Measurements from ENCODE around the gene SLC39A6. TPM values are rescaled to one million over a fixed set of nuclear protein-coding genes. Genes with fewer than 3 reads are reported as not detected.

The SLC39A6 gene
- polyA plus RNA-seq, 1 of the 3 experiments (the other 2 are of a cell fraction) = 67.4 TPM

DNA sequence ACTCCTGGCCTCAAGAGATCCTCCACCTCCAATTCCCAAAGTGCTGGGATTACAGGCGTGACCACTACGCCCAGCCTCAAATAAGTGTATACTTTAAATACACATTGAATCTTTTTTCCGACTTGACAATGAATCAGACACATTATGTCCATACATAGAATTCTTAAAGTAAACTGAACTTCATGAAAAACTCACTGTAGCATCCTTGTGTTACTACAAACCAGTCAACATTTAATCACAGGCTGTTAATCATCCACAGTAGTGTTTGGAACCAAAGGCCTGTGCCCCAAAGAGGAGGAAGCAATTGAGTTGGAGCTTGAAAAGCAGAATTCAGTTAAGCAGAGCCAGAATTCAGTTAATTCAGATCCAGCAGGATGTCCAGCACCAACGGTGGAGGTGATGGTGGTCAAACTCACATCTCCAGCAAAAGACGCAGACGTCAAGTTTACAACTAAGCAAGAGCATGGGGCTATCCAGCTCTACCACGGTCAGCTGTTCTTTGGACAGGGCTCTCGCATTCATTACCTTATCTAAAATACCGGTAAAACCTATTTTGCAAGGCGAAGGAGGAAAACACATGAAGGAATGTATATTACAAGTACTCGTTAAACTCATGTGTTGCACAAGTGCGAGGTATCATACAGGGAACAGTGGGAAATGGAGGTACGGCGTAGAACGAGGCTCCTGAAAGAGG, 1.2 kb downstream of the SLC39A6 start (continued):
- TF ChIP-seq NRF1 (IDR thresholded peaks at IDR 0.05; ENCODE audit: low read depth, low read length) = no peak
- no peak for TF ChIP-seq GATA2 (CRISPR knock-in tag; IDR thresholded peaks at IDR 0.05)
- no peak for TF ChIP-seq EP300 (IDR thresholded peaks at IDR 0.05; ENCODE audit: borderline replicate concordance in 1 of 2, low read depth in 1 of 2, low read length in 1 of 2)
- no peak for TF ChIP-seq EZH2phosphoT487 (IDR thresholded peaks at IDR 0.05; ENCODE audit: borderline replicate concordance, low read depth)
- TF ChIP-seq ELF1 (IDR thresholded peaks at IDR 0.05) = no peak
- TF ChIP-seq, protein P1, sequence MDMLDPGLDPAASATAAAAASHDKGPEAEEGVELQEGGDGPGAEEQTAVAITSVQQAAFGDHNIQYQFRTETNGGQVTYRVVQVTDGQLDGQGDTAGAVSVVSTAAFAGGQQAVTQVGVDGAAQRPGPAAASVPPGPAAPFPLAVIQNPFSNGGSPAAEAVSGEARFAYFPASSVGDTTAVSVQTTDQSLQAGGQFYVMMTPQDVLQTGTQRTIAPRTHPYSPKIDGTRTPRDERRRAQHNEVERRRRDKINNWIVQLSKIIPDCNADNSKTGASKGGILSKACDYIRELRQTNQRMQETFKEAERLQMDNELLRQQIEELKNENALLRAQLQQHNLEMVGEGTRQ (IDR thresholded peaks at IDR 0.05; ENCODE audit: borderline replicate concordance, low read depth, low read length) = no peak
- TF ChIP-seq SIN3A (IDR thresholded peaks at IDR 0.05; ENCODE audit: borderline replicate concordance, low read depth, low read length) = no peak

DNA sequence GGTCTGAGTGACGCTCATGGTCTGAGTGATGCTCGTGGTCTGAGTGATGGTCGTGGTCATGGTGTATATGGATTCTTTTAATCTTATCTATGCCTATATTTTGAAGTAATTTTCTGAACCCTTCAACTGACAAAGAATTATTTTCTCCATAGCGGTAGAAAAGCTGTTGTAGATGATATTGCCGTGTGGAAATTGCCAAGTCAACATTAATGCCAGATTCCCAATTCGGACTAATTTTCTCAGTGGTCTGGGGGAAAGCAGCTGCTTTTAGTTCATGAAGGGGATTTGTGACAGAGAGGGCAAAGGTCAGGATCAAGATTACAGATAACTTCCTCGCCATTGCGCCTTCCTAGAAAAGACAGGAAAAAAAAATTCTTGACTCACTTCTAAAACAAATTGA, 2.5 kb downstream of the SLC39A6 start:
- CTCF ChIA-PET = interaction anchor here (1.0 to 3.2 kb wide), 2 partner anchors 109 to 158 kb away, joined by 3 to 6 read pairs; no protein-coding TSS in a partner anchor
- H3K9me3 ChIP-seq = no peaks in the 10 kb centered on the region
- H3K4me1 ChIP-seq (ENCODE audit: control insufficient read depth in 1 of 2, insufficient read depth in 2 of 2, low read depth in 1 of 2, low read length in 1 of 2) = peaks cover 4 to 28% of the 10 kb centered on the region in 2 experiments; a peak in 2 of 4 replicates
- H3K4me3 ChIP-seq (ENCODE audit: low read depth in 2 of 2, low read length in 1 of 2) = no peak overlapping the region; a peak in 1 of 4 replicates
- peaks cover 51% of the 10 kb centered on the region for H3K79me2 ChIP-seq (ENCODE audit: insufficient read depth)
- H3K27ac ChIP-seq (ENCODE audit: low read depth in 2 of 2, low read length in 1 of 2) = no peak overlapping the region
- TF ChIP-seq ELF1 (IDR thresholded peaks at IDR 0.05) (no peak), TEAD4 (IDR thresholded peaks at IDR 0.05; ENCODE audit: borderline replicate concordance, insufficient read depth) (no peak), GABPA (IDR thresholded peaks at IDR 0.05; ENCODE audit: low read depth) (no peak), NRF1 (IDR thresholded peaks at IDR 0.05; ENCODE audit: low read depth, low read length) (no peak), POLR2AphosphoS5 (IDR thresholded peaks at IDR 0.05; ENCODE audit: low read depth, low read length) (no peak), RXRA (IDR thresholded peaks at IDR 0.05; ENCODE audit: borderline replicate concordance, low read depth) (no peak), FOXJ3 (CRISPR knock-in tag; IDR thresholded peaks at IDR 0.05) (no peak)
- POLR2A ChIA-PET = no interaction called here
- H4K20me1 ChIP-seq (ENCODE audit: insufficient read depth) = peaks cover 13% of the 10 kb centered on the region; the same call in 1 of the 2 replicates
- H3K9me2 ChIP-seq = no peaks in the 10 kb centered on the region
- H3K9ac ChIP-seq = no peak overlapping the region
- peaks cover 37 to 51% of the 10 kb centered on the region in 2 experiments for H3K36me3 ChIP-seq (replicated peaks in 1 of 2; ENCODE audit: control insufficient read depth in 1 of 2, insufficient read depth in 2 of 2, low read length in 1 of 2)
- H2AFZ ChIP-seq (ENCODE audit: low read depth) = no peak overlapping the region
- H3K27me3 ChIP-seq (ENCODE audit: insufficient read depth) = no peaks in the 10 kb centered on the region
- WGBS (ENCODE audit: low lambda C conversion rate) = 95% methylated on average over 8 of the region's 8 CpGs
- no peak for DNase-seq
- H3F3A ChIP-seq (replicated peaks; ENCODE audit: insufficient read depth) = no peaks in the 10 kb centered on the region
- H3K4me2 ChIP-seq = no peak overlapping the region

DNA sequence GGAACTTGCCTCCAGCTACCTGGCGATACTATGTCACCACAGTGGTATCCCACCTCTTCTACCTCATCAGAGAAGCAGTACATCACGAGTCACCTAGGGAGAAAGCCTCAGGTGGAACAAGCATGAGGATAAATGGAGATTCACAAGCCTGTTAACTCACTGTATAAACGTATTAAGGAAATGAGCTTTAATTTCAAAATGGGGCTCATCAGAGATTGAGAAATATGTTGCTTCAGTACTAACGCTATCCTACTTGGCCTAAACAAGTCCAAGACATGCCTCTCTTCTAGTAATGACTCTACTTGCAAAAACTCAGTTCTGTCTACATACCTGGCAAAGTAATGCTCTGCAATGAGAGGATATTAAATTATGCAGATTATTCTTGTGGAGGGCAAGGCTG, 4.3 kb downstream of the SLC39A6 start:
- Histone ChIP-seq H3K27me3 (ENCODE audit: insufficient read depth) (no peaks in the 10 kb centered on the region), H3K4me2 (no peak overlapping the region), H2AFZ (ENCODE audit: low read depth) (no peak overlapping the region), H3K4me3 (ENCODE audit: low read depth in 2 of 2, low read length in 1 of 2) (no peak overlapping the region), H3K27ac (ENCODE audit: low read depth in 2 of 2, low read length in 1 of 2) (no peak overlapping the region; a peak in 1 of 4 replicates), H3K36me3 (replicated peaks in 1 of 2; ENCODE audit: control insufficient read depth in 1 of 2, insufficient read depth in 2 of 2, low read length in 1 of 2) (peaks cover 53 to 66% of the 10 kb centered on the region in 2 experiments), H3K79me2 (ENCODE audit: insufficient read depth) (peaks cover 32% of the 10 kb centered on the region), H3K4me1 (ENCODE audit: control insufficient read depth in 1 of 2, insufficient read depth in 2 of 2, low read depth in 1 of 2, low read length in 1 of 2) (peaks cover 0 to 19% of the 10 kb centered on the region in 2 experiments; a peak in 2 of 4 replicates), H4K20me1 (ENCODE audit: insufficient read depth) (0 out of 2 replicates have a peak, but pooled peaks cover 3% of the 10 kb centered on the region), H3F3A (replicated peaks; ENCODE audit: insufficient read depth) (no peaks in the 10 kb centered on the region), H3K9ac (no peak overlapping the region), H3K9me3 (no peaks in the 10 kb centered on the region), H3K9me2 (no peaks in the 10 kb centered on the region)
- WGBS (ENCODE audit: low lambda C conversion rate) = 93% methylated on average over 4 of the region's 4 CpGs
- DNase-seq = no peak
- CTCF ChIA-PET = interaction anchor here (2.0 kb wide), 1 partner anchor 107 kb away, joined by 8 read pairs; no protein-coding TSS in a partner anchor
- TF ChIP-seq SMC3 (IDR thresholded peaks at IDR 0.05; ENCODE audit: low read depth, low read length) = no peak
- TF ChIP-seq GATA2 (CRISPR knock-in tag; IDR thresholded peaks at IDR 0.05) = no peak
- TF ChIP-seq EP300 (IDR thresholded peaks at IDR 0.05; ENCODE audit: borderline replicate concordance in 1 of 2, low read depth in 1 of 2, low read length in 1 of 2) = no peak
- TF ChIP-seq GABPA (IDR thresholded peaks at IDR 0.05; ENCODE audit: low read depth) = no peak
- TF ChIP-seq RCOR1 (IDR thresholded peaks at IDR 0.05; ENCODE audit: low read length) = no peak
- no peak for TF ChIP-seq SIN3A (IDR thresholded peaks at IDR 0.05; ENCODE audit: borderline replicate concordance, low read depth, low read length)
- no peak for TF ChIP-seq CHD2 (IDR thresholded peaks at IDR 0.05; ENCODE audit: low read length, partially characterized antibody)
- no peak for TF ChIP-seq JUND (IDR thresholded peaks at IDR 0.05)
- no peak for TF ChIP-seq FOXJ3 (CRISPR knock-in tag; IDR thresholded peaks at IDR 0.05)
- TF ChIP-seq, protein P2, sequence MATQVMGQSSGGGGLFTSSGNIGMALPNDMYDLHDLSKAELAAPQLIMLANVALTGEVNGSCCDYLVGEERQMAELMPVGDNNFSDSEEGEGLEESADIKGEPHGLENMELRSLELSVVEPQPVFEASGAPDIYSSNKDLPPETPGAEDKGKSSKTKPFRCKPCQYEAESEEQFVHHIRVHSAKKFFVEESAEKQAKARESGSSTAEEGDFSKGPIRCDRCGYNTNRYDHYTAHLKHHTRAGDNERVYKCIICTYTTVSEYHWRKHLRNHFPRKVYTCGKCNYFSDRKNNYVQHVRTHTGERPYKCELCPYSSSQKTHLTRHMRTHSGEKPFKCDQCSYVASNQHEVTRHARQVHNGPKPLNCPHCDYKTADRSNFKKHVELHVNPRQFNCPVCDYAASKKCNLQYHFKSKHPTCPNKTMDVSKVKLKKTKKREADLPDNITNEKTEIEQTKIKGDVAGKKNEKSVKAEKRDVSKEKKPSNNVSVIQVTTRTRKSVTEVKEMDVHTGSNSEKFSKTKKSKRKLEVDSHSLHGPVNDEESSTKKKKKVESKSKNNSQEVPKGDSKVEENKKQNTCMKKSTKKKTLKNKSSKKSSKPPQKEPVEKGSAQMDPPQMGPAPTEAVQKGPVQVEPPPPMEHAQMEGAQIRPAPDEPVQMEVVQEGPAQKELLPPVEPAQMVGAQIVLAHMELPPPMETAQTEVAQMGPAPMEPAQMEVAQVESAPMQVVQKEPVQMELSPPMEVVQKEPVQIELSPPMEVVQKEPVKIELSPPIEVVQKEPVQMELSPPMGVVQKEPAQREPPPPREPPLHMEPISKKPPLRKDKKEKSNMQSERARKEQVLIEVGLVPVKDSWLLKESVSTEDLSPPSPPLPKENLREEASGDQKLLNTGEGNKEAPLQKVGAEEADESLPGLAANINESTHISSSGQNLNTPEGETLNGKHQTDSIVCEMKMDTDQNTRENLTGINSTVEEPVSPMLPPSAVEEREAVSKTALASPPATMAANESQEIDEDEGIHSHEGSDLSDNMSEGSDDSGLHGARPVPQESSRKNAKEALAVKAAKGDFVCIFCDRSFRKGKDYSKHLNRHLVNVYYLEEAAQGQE (IDR thresholded peaks at IDR 0.05; ENCODE audit: low read depth, low read length) = no peak
- TF ChIP-seq, protein P3, sequence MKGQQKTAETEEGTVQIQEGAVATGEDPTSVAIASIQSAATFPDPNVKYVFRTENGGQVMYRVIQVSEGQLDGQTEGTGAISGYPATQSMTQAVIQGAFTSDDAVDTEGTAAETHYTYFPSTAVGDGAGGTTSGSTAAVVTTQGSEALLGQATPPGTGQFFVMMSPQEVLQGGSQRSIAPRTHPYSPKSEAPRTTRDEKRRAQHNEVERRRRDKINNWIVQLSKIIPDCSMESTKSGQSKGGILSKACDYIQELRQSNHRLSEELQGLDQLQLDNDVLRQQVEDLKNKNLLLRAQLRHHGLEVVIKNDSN (IDR thresholded peaks at IDR 0.05; ENCODE audit: borderline replicate concordance, low read depth) = no peak
- no peak for TF ChIP-seq RXRA (IDR thresholded peaks at IDR 0.05; ENCODE audit: borderline replicate concordance, low read depth)
- no peak for TF ChIP-seq RAD21 (IDR thresholded peaks at IDR 0.05; ENCODE audit: low read length)
- POLR2A ChIA-PET = no interaction called here

Measured in SK-N-SH (cell line).